Measurements from ENCODE around the gene NOD1.
"Not testable (repeated sequence)": the region's sequence is repeated elsewhere in the genome, so short reads cannot be mapped to it uniquely, and the experiment has no call there.

NOD1 gene

GRCh38 chr7:30503274-30504212, 25.0 kb upstream of the NOD1 start:
- no peak for DNase-seq

- no peak for DNase-seq
These were observed 24.1 kb upstream of the NOD1 start for GRCh38 chr7:30502470-30503251.

GRCh38 chr7:30501264-30501663, 22.7 kb upstream of the NOD1 start:
- no peak for DNase-seq

GRCh38 chr7:30493228-30493627, 14.6 kb upstream of the NOD1 start:
- DNase-seq = no peak

GRCh38 chr7:30491417-30491816, 12.8 kb upstream of the NOD1 start:
- DNase-seq = no peak

GRCh38 chr7:30487371-30487770, 8.8 kb upstream of the NOD1 start:
- DNase-seq = no peak

GRCh38 chr7:30485667-30486066, 7.1 kb upstream of the NOD1 start:
- DNase-seq = no peak

- DNase-seq = not testable (repeated sequence)
These were observed 2.8 kb upstream of the NOD1 start for GRCh38 chr7:30481416-30481815.

GRCh38 chr7:30479202-30480120, 877 bp upstream of the NOD1 start:
- DNase-seq = peak; percentile 5 to 38

- DNase-seq = no peak
These were observed 2.0 kb downstream of the NOD1 start for GRCh38 chr7:30476459-30477145.

- DNase-seq = no peak
These were observed 3.0 kb downstream of the NOD1 start for GRCh38 chr7:30475580-30475979.

- DNase-seq = no peak
These were observed 3.7 kb downstream of the NOD1 start for GRCh38 chr7:30474893-30475292.

GRCh38 chr7:30474485-30474884, 4.1 kb downstream of the NOD1 start:
- DNase-seq = no peak

GRCh38 chr7:30473903-30474302, 4.7 kb downstream of the NOD1 start:
- no peak for DNase-seq

GRCh38 chr7:30472784-30473775, 5.5 kb downstream of the NOD1 start:
- no peak for DNase-seq

- DNase-seq = no peak
These were observed 6.4 kb downstream of the NOD1 start for GRCh38 chr7:30472081-30472783.

- DNase-seq = no peak
These were observed 7.4 kb downstream of the NOD1 start for GRCh38 chr7:30471205-30471604.

- DNase-seq = no peak
These were observed 7.8 kb downstream of the NOD1 start for GRCh38 chr7:30470771-30471170.

GRCh38 chr7:30470163-30470770, 8.3 kb downstream of the NOD1 start:
- no peak for DNase-seq

- DNase-seq = no peak
These were observed 9.3 kb downstream of the NOD1 start for GRCh38 chr7:30469303-30469702.
